Measurements from ENCODE around the gene NUAK1.

DNA sequence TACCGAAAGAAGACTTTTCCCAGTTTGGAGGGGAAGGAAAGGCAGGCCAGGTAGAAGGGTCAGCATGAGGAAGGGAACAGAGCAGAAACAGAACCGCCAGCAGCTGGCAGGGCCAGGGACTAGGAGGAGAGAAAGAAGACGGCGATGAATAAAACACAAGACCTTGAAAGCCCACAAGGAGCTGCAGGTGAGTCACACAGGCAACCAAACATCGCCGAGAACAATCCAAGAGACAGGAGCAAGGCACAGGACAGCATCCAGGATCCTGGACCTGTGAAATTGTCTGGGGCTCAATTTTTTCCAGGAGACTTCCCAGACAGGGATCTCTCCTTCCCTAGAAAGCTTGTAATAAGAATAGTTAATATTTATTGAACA lies 47.3 kb downstream of the NUAK1 start:
- TF ChIP-seq, protein P1, sequence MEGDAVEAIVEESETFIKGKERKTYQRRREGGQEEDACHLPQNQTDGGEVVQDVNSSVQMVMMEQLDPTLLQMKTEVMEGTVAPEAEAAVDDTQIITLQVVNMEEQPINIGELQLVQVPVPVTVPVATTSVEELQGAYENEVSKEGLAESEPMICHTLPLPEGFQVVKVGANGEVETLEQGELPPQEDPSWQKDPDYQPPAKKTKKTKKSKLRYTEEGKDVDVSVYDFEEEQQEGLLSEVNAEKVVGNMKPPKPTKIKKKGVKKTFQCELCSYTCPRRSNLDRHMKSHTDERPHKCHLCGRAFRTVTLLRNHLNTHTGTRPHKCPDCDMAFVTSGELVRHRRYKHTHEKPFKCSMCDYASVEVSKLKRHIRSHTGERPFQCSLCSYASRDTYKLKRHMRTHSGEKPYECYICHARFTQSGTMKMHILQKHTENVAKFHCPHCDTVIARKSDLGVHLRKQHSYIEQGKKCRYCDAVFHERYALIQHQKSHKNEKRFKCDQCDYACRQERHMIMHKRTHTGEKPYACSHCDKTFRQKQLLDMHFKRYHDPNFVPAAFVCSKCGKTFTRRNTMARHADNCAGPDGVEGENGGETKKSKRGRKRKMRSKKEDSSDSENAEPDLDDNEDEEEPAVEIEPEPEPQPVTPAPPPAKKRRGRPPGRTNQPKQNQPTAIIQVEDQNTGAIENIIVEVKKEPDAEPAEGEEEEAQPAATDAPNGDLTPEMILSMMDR (conservative IDR thresholded peaks at IDR 0.05), result no peak
- no peak for TF ChIP-seq EZH2 (IDR thresholded peaks at IDR 0.05; ENCODE audit: low read depth)
